Raji (cell line): ENCODE results near the gene ATP9B.

Experiments used
- POLR2A ChIP-seq: IDR thresholded peaks from 2 replicates; pipeline ENCODE4 v1.6.1; 2011; ENCODE audit warnings: low read depth, low read length, control low read depth; ENCODE audit not compliant: insufficient read depth

The ATP9B gene

GRCh38 chr18:79068937-79069716 is at the start of gene ATP9B:
Gene ATP9B (plus strand): TSS chr18:79069394. CDS start chr18:79069411, 17 bp downstream.
- peak; percentile 63 for TF ChIP-seq POLR2A

- TF ChIP-seq POLR2A = no peak
Measured at GRCh38 chr18:79019881-79020280, 49.3 kb upstream of the ATP9B start.

- TF ChIP-seq POLR2A = no peak
Measured at GRCh38 chr18:79022603-79023002, 46.6 kb upstream of the ATP9B start.

- no peak for TF ChIP-seq POLR2A
Measured at GRCh38 chr18:79026491-79026890, 42.7 kb upstream of the ATP9B start.

GRCh38 chr18:79030680-79031079 is 38.5 kb upstream of the ATP9B start:
- no peak for TF ChIP-seq POLR2A

GRCh38 chr18:79042276-79042675 is 26.9 kb upstream of the ATP9B start:
- TF ChIP-seq POLR2A = no peak

- no peak for TF ChIP-seq POLR2A
Measured at GRCh38 chr18:79043288-79043687, 25.9 kb upstream of the ATP9B start.

- TF ChIP-seq POLR2A = no peak
Measured at GRCh38 chr18:79046522-79046921, 22.7 kb upstream of the ATP9B start.

GRCh38 chr18:79047556-79048244 is 21.5 kb upstream of the ATP9B start:
- no peak for TF ChIP-seq POLR2A

- no peak for TF ChIP-seq POLR2A
Measured at GRCh38 chr18:79048245-79048632, 21.0 kb upstream of the ATP9B start.

GRCh38 chr18:79049506-79049905 is 19.7 kb upstream of the ATP9B start:
- no peak for TF ChIP-seq POLR2A

GRCh38 chr18:79050005-79050404 is 19.2 kb upstream of the ATP9B start:
- no peak for TF ChIP-seq POLR2A

GRCh38 chr18:79056827-79057367 is 12.3 kb upstream of the ATP9B start:
- TF ChIP-seq POLR2A = no peak

GRCh38 chr18:79058007-79058406 is 11.2 kb upstream of the ATP9B start:
- TF ChIP-seq POLR2A = no peak

GRCh38 chr18:79062806-79063205 is 6.4 kb upstream of the ATP9B start:
- TF ChIP-seq POLR2A = no peak

GRCh38 chr18:79064228-79064627 is 5.0 kb upstream of the ATP9B start:
- no peak for TF ChIP-seq POLR2A

- TF ChIP-seq POLR2A = no peak
Measured at GRCh38 chr18:79065802-79066201, 3.4 kb upstream of the ATP9B start.

GRCh38 chr18:79067611-79068010 is 1.6 kb upstream of the ATP9B start:
- TF ChIP-seq POLR2A = no peak
